CD1c-positive myeloid dendritic cell (primary cell): ENCODE results near the gene SNX1.

Source experiments
- DNase-seq: peaks from one replicate; pipeline ENCODE4 v3.0.0-alpha.2; 2016; ENCODE audit errors: extremely low spot score

The SNX1 gene

DNA sequence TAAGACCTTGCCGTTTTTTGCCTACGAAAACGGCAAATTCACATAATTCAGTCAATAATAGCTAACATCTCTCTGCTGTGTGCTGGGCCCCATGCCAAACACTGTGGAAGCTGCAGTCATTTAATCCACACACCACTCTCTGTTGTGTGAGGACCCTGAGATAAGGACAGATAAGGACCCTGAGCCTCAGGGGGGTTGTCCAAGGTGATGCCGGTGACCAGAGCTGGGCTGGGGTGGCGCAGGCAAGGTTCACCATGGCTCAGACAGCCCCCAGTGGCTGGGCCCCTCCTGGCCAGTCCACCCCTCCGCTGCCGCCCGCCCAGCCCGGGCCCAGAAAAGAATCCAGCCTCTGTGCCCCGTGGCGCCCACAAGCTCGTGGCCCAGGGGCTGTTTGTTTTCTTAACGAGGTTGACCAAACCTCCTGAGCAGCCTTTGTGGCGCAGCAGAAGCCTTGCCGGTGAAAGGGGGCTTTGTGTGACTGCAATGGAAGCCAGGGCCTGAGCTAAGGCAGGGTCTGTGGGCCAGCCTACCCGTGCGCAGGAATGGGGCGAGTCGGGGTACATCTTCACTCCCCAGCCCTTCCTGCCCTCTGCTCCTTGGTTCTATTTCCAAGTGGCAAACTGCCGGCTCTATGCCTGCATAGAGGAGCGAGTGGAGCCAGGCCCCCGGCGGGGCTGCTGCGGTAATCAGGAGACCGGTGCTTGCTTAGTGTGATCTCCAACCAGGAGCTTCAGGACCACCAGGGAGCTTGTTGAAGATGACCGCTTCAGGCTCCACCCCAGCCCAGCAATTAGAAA, 51.3 kb downstream of the SNX1 start:
- no peak for DNase-seq

DNA sequence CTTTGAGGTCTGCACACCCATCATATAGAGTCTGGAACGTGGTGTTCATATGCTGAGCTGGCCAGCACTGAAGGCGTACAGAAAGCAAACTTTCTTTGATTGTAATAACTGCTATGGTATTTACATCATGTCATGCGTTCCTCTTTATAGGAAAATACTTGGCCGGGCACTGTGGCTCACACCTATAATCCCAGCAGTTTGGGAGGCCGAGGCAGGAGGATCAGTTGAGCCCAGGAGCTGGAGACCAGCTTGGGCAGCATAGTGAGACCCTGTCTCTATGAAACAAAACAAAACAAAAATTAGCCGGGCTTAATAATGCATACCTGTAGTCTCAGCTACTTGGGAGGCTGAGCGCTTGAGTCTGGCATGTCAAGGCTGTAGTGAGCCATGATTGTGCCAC, 52.4 kb downstream of the SNX1 start:
- no peak for DNase-seq

GRCh38 chr15:64148581-64148980, 52.8 kb downstream of the SNX1 start:
- no peak for DNase-seq

DNA sequence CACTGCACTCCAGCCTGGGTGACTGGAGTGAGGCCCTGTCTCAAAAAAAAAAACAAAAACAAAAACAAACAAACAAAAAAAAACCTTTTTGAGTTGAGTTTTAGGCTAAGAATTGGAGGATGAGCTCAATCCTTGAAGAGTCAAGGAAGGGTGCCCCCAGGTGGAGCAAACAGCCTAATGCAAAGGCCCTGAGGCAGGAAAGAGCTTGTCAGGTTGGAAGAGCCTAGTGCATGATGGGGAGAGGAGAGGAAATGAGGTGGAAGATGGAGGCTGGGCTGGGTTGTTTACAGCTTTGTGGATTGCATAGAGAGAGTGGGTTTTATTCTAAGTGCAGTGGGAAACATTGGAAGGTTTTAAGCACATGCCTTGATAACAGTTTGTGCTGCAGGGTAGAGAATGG, 53.6 kb downstream of the SNX1 start:
- DNase-seq = peak; percentile 22

GRCh38 chr15:64149893-64150578, 54.3 kb downstream of the SNX1 start:
- peak; percentile 44 for DNase-seq

DNA sequence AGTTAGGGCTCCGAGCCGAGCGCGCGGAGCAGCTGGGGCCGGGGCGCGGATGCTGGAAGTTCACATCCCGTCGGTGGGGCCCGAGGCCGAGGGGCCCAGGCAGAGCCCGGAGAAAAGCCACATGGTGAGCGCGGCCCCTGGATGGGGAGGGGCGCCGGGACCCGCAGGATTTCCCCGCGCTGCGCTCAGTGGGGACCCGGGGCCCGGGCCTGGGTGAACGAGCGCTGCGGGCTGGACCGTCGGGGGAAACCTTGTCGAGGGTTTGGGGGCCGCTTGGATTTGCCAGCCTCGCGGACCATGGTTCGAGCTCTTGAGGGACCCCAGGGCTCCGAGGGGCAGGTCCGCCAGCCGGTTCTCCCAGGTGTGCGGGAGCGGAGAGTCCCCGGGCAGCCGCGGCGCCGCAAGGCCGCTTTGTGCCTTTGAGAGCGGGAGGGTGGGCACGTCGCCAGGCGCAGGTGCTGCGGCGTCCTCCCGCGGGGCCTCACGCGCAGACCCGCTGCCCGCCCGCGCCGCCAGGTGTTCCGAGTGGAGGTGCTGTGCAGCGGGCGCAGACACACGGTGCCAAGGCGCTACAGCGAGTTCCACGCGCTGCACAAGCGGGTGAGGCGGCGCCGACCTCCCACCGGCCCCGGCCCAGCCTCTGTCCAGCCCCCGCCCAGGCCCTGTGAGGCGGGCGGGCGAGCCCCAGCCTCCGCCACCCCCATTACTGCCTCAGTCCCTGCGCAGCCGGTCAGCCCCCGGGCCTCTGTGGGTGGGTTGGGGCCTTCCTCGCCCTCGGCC, 56.1 kb downstream of the SNX1 start, which contains the start of gene SNX22:
Gene SNX22 (plus strand): TSS at position 5 of the 780 bp plus-strand sequence. CDS start 45 bp downstream, at position 50.
- DNase-seq = no peak

GRCh38 chr15:64152507-64153387, 57.0 kb downstream of the SNX1 start:
- peak; percentile 8 for DNase-seq

DNA sequence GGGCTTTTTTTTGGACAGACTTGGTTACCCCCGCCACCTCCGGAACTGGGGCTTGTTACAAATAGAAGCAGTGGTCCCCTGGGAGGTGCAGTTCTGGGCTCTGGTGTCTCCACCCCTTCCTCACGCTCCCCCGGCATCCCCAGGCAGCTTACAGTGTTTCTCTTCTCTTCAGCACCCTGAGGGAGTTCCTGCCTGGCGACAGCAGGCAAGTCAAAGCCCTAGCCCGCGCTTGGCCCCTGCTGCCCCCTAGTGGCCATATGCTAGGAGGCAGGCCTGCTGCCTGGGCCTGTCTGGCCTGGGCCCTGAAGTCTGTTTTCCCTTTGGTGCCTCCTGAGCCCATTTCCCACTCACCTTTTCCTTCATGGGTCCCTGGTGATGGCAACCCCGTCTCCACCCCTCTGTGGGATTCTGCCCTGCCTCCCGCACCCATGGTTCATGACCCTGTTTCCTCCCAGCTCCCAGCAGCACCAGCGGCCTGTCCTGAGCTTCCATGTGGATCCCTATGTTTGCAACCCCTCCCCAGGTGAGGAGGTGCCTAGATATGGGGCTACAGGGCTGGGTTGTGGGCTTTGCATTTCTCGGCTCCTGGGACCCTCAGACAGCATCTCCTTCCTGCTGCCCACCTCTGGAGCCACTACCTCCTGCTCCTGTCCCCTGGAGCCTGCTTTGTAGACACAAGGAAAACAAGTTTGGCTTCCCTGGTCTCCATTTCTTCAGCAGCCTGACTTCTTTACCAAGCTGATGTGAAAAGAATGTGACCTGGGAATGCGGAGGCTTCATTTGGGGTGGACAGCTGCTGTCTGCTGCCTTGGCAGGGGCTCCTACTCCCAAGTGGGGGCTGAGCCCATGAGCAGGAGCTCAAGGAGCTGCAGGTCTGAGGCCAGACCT, 57.9 kb downstream of the SNX1 start:
- peak; percentile 90 for DNase-seq

DNA sequence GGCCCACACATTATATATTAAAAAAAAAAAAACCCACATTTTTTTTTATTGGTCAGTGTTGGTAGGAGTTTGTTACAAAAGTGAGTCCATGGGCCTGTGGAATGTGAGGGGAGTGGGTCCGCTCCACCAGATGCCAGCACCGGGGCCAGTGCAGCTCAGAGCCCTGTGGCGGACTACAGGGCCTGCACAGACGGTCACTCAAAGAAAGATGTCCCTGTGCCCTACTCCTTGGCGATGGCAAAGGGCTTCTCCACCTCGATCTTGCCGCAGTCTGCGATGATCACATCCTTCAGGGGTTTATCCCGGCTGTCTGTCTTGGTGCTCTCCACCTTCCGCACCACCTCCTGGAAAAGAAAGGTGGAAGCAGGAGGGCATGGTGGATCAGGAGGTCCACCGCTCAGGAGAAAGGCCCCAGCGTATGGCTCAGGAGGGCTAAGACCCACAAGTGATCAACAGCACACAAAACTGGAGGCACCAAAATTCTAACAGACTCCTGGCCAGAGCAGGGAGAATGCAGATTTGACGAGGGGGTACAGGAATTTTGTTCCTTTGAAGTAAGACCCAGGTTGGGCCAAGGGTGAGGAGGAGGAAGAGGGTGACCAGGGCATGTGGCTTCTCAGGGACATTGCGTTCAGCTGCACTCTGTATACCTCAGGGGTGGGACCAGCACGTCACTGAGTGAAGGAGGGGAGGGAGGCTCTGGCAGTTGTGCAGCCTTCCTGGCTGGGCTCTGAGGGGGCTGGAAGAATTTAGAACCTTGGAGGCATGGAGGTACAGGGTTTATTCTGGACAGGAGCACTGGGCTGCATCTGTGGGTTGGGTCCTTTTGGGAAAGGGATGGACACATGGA, 60.2 kb downstream of the SNX1 start:
- DNase-seq = no peak

GRCh38 chr15:64156652-64157331, 61.0 kb downstream of the SNX1 start:
- no peak for DNase-seq

GRCh38 chr15:64157599-64158125, 61.9 kb downstream of the SNX1 start:
- no peak for DNase-seq

- DNase-seq = no peak
Observed at GRCh38 chr15:64158363-64159134, 62.8 kb downstream of the SNX1 start.

DNA sequence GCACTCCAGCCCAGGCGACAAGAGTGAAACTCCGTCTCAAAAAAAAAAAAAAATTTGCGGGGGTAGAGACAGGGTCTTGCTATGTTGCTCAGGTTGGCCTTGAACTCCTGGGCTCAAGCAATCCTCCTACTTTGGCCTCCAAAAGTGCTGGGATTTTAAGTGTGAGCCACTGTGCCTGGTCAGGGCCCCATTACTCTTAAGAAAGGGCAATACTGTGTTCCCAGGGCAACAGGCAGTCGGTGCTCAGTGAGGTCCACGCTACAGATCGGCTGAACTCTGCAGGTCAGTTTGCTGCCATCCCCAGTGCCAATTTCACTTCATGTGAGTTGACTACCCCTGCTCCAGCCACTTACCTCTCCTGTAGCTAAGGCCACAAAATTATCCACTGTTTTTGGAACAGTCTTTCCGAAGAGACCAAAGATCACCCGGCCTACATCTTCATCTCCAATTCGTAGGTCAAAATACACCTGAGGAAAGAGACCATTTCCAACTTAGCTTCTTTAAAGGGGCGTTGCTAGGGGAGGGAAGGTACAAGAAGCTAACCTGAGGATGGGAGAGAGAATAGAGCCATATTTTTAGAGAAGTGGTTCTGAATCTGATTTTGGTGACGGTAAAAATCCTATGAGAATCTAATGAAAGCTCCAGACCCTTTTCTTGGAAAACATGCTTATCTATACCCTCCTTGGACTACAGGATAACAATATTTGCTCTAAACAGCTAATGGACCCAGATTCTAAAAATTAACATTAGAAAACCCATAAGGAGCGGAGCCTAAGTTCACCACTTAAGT, 66.1 kb downstream of the SNX1 start:
- no peak for DNase-seq

GRCh38 chr15:64162478-64162868, 66.7 kb downstream of the SNX1 start:
- DNase-seq = no peak

GRCh38 chr15:64162869-64163658, 67.3 kb downstream of the SNX1 start, which contains the start of gene PPIB:
TSS of gene PPIB (minus strand) at chr15:64163022. CDS start at chr15:64162986, 36 bp downstream.
- peak; percentile 98 for DNase-seq
